NT2/D1 (cell line): ENCODE measurements around the gene TNFRSF12A.
A peak's percentile ranks its signal among the peaks of the same experiment; 100 is the strongest.
"Not testable (repeated sequence)": the region's sequence is repeated elsewhere in the genome, so short reads cannot be mapped to it uniquely, and the experiment has no call there.

Source experiments
- DNase-seq: peaks from one replicate; pipeline ENCODE4 v3.0.0-alpha.2; 2011; ENCODE audit warnings: low read depth, low spot score
- H3K27me3 ChIP-seq: 2 replicates; pipeline ENCODE4 v1.6.0; 2011; ENCODE audit warnings: mild to moderate bottlenecking; ENCODE audit not compliant: insufficient read length, insufficient read depth
- H3K36me3 ChIP-seq: 2 replicates; pipeline ENCODE4 v1.6.1; 2011; ENCODE audit warnings: mild to moderate bottlenecking, low read length, mixed read lengths; ENCODE audit not compliant: insufficient read depth, insufficient read length
- H3K4me1 ChIP-seq: 2 replicates; pipeline ENCODE4 v1.5.1; 2011; ENCODE audit not compliant: insufficient read depth, insufficient read length
- H3K4me3 ChIP-seq: 2 replicates; pipeline ENCODE4 v1.5.1; 2011; ENCODE audit warnings: low read depth; ENCODE audit not compliant: insufficient read length
- H3K9ac ChIP-seq: 2 replicates; pipeline ENCODE4 v1.6.0; 2011; ENCODE audit warnings: low read depth; ENCODE audit not compliant: insufficient read length
- H3K9me3 ChIP-seq: 2 replicates; pipeline ENCODE4 v1.5.1; 2011; ENCODE audit warnings: mild to moderate bottlenecking, low read length; ENCODE audit not compliant: insufficient read depth
- SUZ12 ChIP-seq: IDR thresholded peaks from 2 replicates; pipeline ENCODE4 v1.6.1; 2011; ENCODE audit not compliant: insufficient read length, insufficient read depth; ENCODE audit errors: extremely low read depth
- YY1 ChIP-seq: IDR thresholded peaks from 2 replicates; pipeline ENCODE4 v1.6.1; 2011; ENCODE audit not compliant: insufficient read length, insufficient read depth
- ZNF274 ChIP-seq: IDR thresholded peaks from 2 replicates; pipeline ENCODE4 v1.6.1; 2011; ENCODE audit warnings: mild to moderate bottlenecking, low read depth, low read length

The TNFRSF12A gene

GRCh38 chr16:3051009-3051408 is 30.8 kb downstream of the TNFRSF12A start:
- no peak for TF ChIP-seq ZNF274
- TF ChIP-seq YY1: no peak
- no peak for TF ChIP-seq SUZ12
- DNase-seq: no peak
- no peaks in the 10 kb centered on the region for H3K9me3 ChIP-seq
- H3K4me1 ChIP-seq: peaks cover 20% of the 10 kb centered on the region
- no peak overlapping the region for H3K9ac ChIP-seq
- peaks cover 21% of the 10 kb centered on the region for H3K36me3 ChIP-seq
- no peak overlapping the region for H3K4me3 ChIP-seq
- H3K27me3 ChIP-seq: peaks cover 38% of the 10 kb centered on the region

- Histone ChIP-seq H3K9me3 (no peaks in the 10 kb centered on the region), H3K4me3 (no peak overlapping the region), H3K27me3 (peaks cover 34% of the 10 kb centered on the region), H3K36me3 (peaks cover 22% of the 10 kb centered on the region), H3K9ac (no peak overlapping the region), H3K4me1 (peaks cover 20% of the 10 kb centered on the region)
- no peak for DNase-seq
- TF ChIP-seq YY1: no peak
- TF ChIP-seq SUZ12: no peak
- no peak for TF ChIP-seq ZNF274
These were observed 31.3 kb downstream of the TNFRSF12A start for GRCh38 chr16:3051494-3051893.

- Histone ChIP-seq H3K36me3 (peaks cover 29% of the 10 kb centered on the region), H3K4me1 (peaks cover 15% of the 10 kb centered on the region), H3K27me3 (peaks cover 21% of the 10 kb centered on the region)
- H3K9ac ChIP-seq, H3K9me3 ChIP-seq, DNase-seq, H3K4me3 ChIP-seq: not testable (repeated sequence)
These were observed 32.6 kb downstream of the TNFRSF12A start for GRCh38 chr16:3052571-3053329.

- H3K27me3 ChIP-seq: peaks cover 15% of the 10 kb centered on the region
- not testable (repeated sequence) for H3K9ac ChIP-seq, DNase-seq, H3K9me3 ChIP-seq, H3K4me3 ChIP-seq
- H3K36me3 ChIP-seq: peaks cover 29% of the 10 kb centered on the region
- H3K4me1 ChIP-seq: peaks cover 16% of the 10 kb centered on the region
These were observed 33.2 kb downstream of the TNFRSF12A start for GRCh38 chr16:3053330-3053710.

- no peak for DNase-seq
- H3K4me1 ChIP-seq: peaks cover 19% of the 10 kb centered on the region
- H3K9ac ChIP-seq: peak overlapping the region; percentile 42
- peaks cover 29% of the 10 kb centered on the region for H3K36me3 ChIP-seq
- H3K4me3 ChIP-seq: no peak overlapping the region
- H3K9me3 ChIP-seq: no peaks in the 10 kb centered on the region
- TF ChIP-seq YY1 (no peak), ZNF274 (no peak), SUZ12 (no peak)
- peaks cover 6% of the 10 kb centered on the region for H3K27me3 ChIP-seq
These were observed 35.0 kb downstream of the TNFRSF12A start for GRCh38 chr16:3054965-3055733.

GRCh38 chr16:3055734-3056115 is 35.6 kb downstream of the TNFRSF12A start:
- Histone ChIP-seq H3K36me3 (peaks cover 29% of the 10 kb centered on the region), H3K27me3 (peaks cover 10% of the 10 kb centered on the region), H3K4me1 (peaks cover 18% of the 10 kb centered on the region)
- H3K9ac ChIP-seq, H3K4me3 ChIP-seq, DNase-seq, H3K9me3 ChIP-seq: not testable (repeated sequence)

GRCh38 chr16:3056336-3057180 is 36.4 kb downstream of the TNFRSF12A start:
- peaks cover 10% of the 10 kb centered on the region for H3K27me3 ChIP-seq
- no peak for TF ChIP-seq YY1
- TF ChIP-seq SUZ12: no peak
- TF ChIP-seq ZNF274: no peak
- no peak overlapping the region for H3K9ac ChIP-seq
- no peak overlapping the region for H3K4me3 ChIP-seq
- peaks cover 29% of the 10 kb centered on the region for H3K36me3 ChIP-seq
- H3K9me3 ChIP-seq: no peaks in the 10 kb centered on the region
- peaks cover 18% of the 10 kb centered on the region for H3K4me1 ChIP-seq
- DNase-seq: no peak
